Thyroid gland (tissue), 4 donors: Measurements from ENCODE around the gene PIP5K1C. TPM values are rescaled to one million over a fixed set of nuclear protein-coding genes. Genes with fewer than 3 reads are reported as not detected.

Experiments used
- DNase-seq, 2 donors: peaks; one replicate each; pipeline ENCODE4 v3.0.0-alpha.2; 2019
- H3K27ac ChIP-seq, 3 donors: fragments of 200-600 bp; sonication (generic); 1 replicate in 2 of 3; 2 replicates in 1 of 3; pipeline ENCODE4 v1.5.1; 2016 to 2019; ENCODE audit warnings: mild to moderate bottlenecking in 1 of 3, moderate library complexity in 1 of 3
- H3K27me3 ChIP-seq: fragments of 200-600 bp; sonication (generic); one replicate; pipeline ENCODE4 v1.5.1; 2019
- H3K36me3 ChIP-seq, 2 donors: fragments of 200-600 bp; sonication (generic); one replicate each; pipeline ENCODE4 v1.5.1; 2016 to 2019
- H3K4me1 ChIP-seq, 2 donors: fragments of 200-600 bp; sonication (generic); one replicate each; pipeline ENCODE4 v1.5.1; 2017 to 2019
- H3K4me3 ChIP-seq, 3 donors: fragments of 200-600 bp; sonication (generic); replicated peaks in 1 of 3; 1 replicate in 2 of 3; 2 replicates in 1 of 3; pipeline ENCODE4 v1.5.1; 2016; ENCODE audit warnings: mild to moderate bottlenecking in 1 of 3
- H3K9me3 ChIP-seq: fragments of 200-600 bp; sonication (generic); one replicate; pipeline ENCODE4 v1.5.1; 2017
- POLR2A ChIP-seq, 2 donors: fragments of 450-650 bp; IDR thresholded peaks; one replicate each; pipeline ENCODE4 v1.6.1; 2017; ENCODE audit warnings: antibody characterized with exemption in 2 of 2, mild to moderate bottlenecking in 2 of 2, moderate library complexity in 1 of 2
- WGBS, 2 donors: methylation state at CpG; one replicate each; pipeline ENCODE4 v1.1.5; 2017; 5-methylcytosine and 5-hydroxymethylcytosine counted together
- intact Hi-C: fragments of 100-400 bp; cut with DNase I; formaldehyde crosslinking; loops from one replicate; pipeline ENCODE4 v1.15.1; 2023
- total RNA-seq, 4 donors: library from RNA; depleted of rRNA; stranded (reverse); fragments of >200 nt; gene quantifications; one replicate each; pipeline ENCODE4 v1.2.3, GENCODE V29; 2016
- TF ChIP-seq, protein P1 (sequence below), 6 experiments: fragments of 200-600 bp in 3 of 6; fragments of 450-650 bp in 3 of 6; sonication (generic) in 3 of 6; IDR thresholded peaks; one replicate each; pipeline ENCODE4 v1.5.1; 2016 to 2019; ENCODE audit warnings: antibody characterized with exemption in 6 of 6, mild to moderate bottlenecking in 2 of 6, inconsistent platforms in 1 of 6, moderate library complexity in 1 of 6

The PIP5K1C gene
- total RNA-seq, 4 donors from 2014 or later: 23.2 to 42.4 (median 35.0) TPM

DNA sequence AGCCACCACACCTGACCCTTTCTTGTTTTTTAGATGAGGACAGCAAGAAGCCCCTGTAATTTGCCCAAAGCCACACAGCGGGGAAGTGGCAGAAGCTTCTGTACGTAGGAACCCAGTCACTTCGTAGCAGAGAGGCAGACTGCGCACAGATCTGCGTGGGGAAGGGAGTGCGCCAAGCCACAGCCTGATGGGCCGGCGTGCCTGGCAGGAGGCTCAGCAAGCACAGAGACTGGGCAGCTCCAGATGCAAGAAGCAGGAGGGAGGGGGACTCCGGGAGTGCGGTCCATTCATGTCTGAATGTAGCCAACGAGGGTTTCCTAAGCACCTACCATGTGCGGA is 7.6 kb upstream of the PIP5K1C start:
- Histone ChIP-seq H3K27me3 (no peaks in the 10 kb centered on the region), H3K27ac (peak overlapping the region; percentile 44 to 90 (median 85)), H3K4me3 (no peak overlapping the region), H3K4me1 (peaks cover 6 to 31% of the 10 kb centered on the region in 2 donors), H3K36me3 (no peaks in the 10 kb centered on the region), H3K9me3 (no peaks in the 10 kb centered on the region)
- no peak for TF ChIP-seq POLR2A (IDR thresholded peaks at IDR 0.05)
- TF ChIP-seq, protein P1, sequence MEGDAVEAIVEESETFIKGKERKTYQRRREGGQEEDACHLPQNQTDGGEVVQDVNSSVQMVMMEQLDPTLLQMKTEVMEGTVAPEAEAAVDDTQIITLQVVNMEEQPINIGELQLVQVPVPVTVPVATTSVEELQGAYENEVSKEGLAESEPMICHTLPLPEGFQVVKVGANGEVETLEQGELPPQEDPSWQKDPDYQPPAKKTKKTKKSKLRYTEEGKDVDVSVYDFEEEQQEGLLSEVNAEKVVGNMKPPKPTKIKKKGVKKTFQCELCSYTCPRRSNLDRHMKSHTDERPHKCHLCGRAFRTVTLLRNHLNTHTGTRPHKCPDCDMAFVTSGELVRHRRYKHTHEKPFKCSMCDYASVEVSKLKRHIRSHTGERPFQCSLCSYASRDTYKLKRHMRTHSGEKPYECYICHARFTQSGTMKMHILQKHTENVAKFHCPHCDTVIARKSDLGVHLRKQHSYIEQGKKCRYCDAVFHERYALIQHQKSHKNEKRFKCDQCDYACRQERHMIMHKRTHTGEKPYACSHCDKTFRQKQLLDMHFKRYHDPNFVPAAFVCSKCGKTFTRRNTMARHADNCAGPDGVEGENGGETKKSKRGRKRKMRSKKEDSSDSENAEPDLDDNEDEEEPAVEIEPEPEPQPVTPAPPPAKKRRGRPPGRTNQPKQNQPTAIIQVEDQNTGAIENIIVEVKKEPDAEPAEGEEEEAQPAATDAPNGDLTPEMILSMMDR (IDR thresholded peaks at IDR 0.05): no peak
- DNase-seq: no peak
- 78 to 87% methylated on average over 12 of the region's 12 CpGs for WGBS, 2 donors
- intact Hi-C loops: no loop called here

DNA sequence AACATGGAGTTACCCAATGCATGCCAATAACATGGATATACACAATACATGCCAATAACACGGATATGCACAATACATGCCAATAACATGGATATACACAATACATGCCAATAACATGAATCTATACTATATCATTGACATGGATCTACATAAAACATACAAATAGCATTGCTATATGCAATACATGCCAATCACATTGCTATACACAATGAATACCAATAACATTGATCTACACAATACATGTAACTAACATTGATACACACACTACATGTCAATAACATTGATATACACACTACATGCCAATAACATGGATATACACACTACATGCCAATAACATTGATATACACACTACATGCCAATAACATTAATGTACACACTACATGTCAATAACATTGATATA is 932 bp upstream of the PIP5K1C start:
- 0 to 4% methylated on average over 1 of the region's 1 CpG for WGBS, 2 donors
- intact Hi-C loops: loop anchor here (2.0 kb wide), 1 partner anchor 36 kb away; no protein-coding TSS in a partner anchor

DNA sequence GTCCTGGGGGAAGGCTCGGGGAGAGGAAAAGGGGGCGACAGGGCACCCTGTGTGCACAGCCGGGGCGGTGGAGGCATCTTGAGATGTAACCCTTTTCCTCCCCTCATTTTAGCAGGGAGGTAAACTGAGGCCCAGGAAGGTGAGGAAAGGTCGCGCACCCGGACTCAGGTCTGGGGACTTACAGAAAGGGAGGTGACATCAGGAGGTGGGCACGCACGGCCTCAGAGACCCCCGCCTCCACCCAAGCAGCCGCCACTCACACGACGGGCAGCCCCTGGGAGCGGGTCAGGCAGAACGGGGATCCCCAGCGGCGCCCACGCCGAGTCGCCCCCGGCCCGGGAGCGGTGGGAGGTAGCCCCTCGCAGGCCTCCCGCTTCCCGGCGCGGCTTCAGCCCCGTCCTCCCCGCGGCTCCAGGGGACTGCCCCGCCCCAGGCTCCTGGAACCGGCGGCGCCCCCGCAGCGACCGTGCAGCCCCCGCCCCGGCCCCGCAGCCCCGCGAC is 477 bp downstream of the PIP5K1C start:
- Histone ChIP-seq H3K36me3 (no peaks in the 10 kb centered on the region), H3K27me3 (no peaks in the 10 kb centered on the region), H3K27ac (peak overlapping the region; percentile 76 to 84 (median 78)), H3K9me3 (no peaks in the 10 kb centered on the region), H3K4me3 (peak overlapping the region; percentile 65 to 89 (median 70)), H3K4me1 (peaks cover 11 to 17% of the 10 kb centered on the region in 2 donors)
- WGBS, 2 donors: 0 to 5% methylated on average over 4 to 7 of the region's 43 CpGs
- TF ChIP-seq POLR2A (IDR thresholded peaks at IDR 0.05): no peak
- TF ChIP-seq, protein P1 (IDR thresholded peaks at IDR 0.05): no peak
- no peak for DNase-seq
- intact Hi-C loops: loop anchor here (2.0 kb wide), 1 partner anchor 35 kb away; no protein-coding TSS in a partner anchor

More for the DNA sequence above, 932 bp upstream of the PIP5K1C start:
- DNase-seq: no peak
- Histone ChIP-seq H3K27ac (no peak overlapping the region), H3K36me3 (no peaks in the 10 kb centered on the region), H3K4me1 (peaks cover 11 to 17% of the 10 kb centered on the region in 2 donors), H3K9me3 (no peaks in the 10 kb centered on the region), H3K27me3 (no peaks in the 10 kb centered on the region), H3K4me3 (no peak overlapping the region)
- TF ChIP-seq POLR2A (IDR thresholded peaks at IDR 0.05): no peak
- TF ChIP-seq, protein P1 (IDR thresholded peaks at IDR 0.05): no peak

DNA sequence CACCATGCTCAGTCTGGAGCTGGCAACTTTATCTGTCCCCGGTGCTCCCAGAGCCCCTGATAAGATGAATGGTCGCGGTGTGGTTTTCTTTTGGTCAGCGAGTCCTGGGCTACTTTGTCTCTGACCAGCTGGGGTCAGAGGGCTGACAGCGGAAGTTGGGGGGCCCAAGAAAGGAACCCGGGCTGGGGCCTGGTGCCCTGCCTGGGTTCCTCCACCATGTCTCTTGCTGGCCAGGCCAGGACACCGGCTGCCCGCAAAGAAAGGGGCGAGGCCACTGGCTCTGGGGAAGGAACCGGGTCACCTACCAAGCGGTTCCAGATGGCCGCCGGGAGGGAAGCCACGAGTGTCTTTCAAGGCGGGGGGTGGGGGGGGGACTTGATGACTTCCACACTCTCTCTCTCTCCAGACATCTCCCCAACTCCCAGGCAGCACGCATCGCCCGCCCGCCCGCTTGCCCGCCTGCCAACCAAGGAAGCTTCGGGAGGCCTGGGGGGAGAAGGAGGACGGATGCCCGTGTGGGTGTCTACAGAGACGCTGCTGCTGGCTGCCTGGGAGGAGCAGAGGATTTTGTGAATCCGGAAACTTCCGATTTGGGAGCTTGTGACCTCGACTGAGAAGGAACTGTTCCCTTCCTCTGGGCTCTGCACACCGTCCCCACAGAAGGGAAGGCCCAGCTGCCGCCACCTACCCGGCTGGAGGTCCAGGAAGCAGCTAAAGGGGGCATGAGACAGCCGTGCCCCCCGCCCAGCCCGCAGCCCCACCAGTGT is 1.1 kb downstream of the PIP5K1C start:
- intact Hi-C loops: no loop called here
- TF ChIP-seq, protein P1 (IDR thresholded peaks at IDR 0.05): no peak
- TF ChIP-seq POLR2A (IDR thresholded peaks at IDR 0.05): peak in 1 of 2 donors; percentile 30
- Histone ChIP-seq H3K4me3 (peak overlapping the region; percentile 65 to 89 (median 70)), H3K27ac (peak overlapping the region; percentile 76 to 84 (median 78)), H3K4me1 (peaks cover 11 to 17% of the 10 kb centered on the region in 2 donors), H3K9me3 (no peaks in the 10 kb centered on the region), H3K27me3 (no peaks in the 10 kb centered on the region), H3K36me3 (no peaks in the 10 kb centered on the region)
- peak; percentile 76 to 77 for DNase-seq
- 1 to 3% methylated on average over 12 to 17 of the region's 34 CpGs for WGBS, 2 donors

DNA sequence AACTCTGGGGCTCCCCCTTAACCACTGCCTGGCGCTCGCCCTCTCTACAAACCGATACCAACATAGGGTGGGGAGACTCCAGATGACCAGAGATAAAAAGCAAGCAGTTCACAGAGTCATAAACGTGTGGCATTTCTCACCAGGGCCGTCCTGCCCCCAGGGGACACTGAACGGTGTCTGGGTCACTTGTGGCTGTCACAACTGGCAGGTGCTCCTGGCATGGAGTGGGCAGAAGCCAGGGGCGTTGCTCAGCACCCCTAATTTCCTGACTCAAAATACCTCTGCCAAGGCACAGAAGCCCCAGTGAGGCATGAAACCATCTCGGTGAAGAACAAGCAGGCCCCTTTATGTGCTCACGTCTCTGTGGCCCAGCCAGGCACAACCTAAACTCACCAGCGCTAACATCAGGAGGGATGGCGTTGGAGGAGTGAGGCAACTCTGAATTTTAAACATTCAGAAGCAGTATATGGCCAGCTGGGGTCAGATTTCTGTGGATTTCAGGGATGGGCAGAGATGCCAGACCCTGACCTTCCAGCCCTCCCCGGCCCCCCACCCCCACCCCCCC is 1.8 kb downstream of the PIP5K1C start:
- no peaks in the 10 kb centered on the region for H3K36me3 ChIP-seq
- H3K27ac ChIP-seq: peak overlapping the region in 2 of 3 donors; percentile 7 to 78
- TF ChIP-seq, protein P1 (IDR thresholded peaks at IDR 0.05): no peak
- no peak for TF ChIP-seq POLR2A (IDR thresholded peaks at IDR 0.05)
- no peaks in the 10 kb centered on the region for H3K9me3 ChIP-seq
- DNase-seq: no peak
- H3K27me3 ChIP-seq: no peaks in the 10 kb centered on the region
- peaks cover 11 to 17% of the 10 kb centered on the region in 2 donors for H3K4me1 ChIP-seq
- H3K4me3 ChIP-seq: peak overlapping the region in 1 of 3 donors; percentile 89
- 56 to 71% methylated on average over 8 of the region's 12 CpGs for WGBS, 2 donors
- intact Hi-C loops: no loop called here
